Mesenteric fat pad (tissue), 1 donor: Measurements from ENCODE around the gene STT3A. TPM values are rescaled to one million over a fixed set of nuclear protein-coding genes. Genes with fewer than 3 reads are reported as not detected.

Experiments used
- DNase-seq: peaks from one replicate; pipeline ENCODE4 v3.0.0-alpha.2; 2020; ENCODE audit warnings: low spot score
- total RNA-seq: library from RNA; stranded (reverse); fragmentation: NEBNext Ultra II Directional; extraction: Animal tissue kit (Norgen Biotek cat#: 25700); gene quantifications from one replicate; pipeline ENCODE4 v1.2.1, GENCODE V29; 2021
- donor health status: DM: yes; HTN: yes; CAD: no.

Gene STT3A
- total RNA-seq, 1 donor from 2014 or later: 106 TPM

DNA sequence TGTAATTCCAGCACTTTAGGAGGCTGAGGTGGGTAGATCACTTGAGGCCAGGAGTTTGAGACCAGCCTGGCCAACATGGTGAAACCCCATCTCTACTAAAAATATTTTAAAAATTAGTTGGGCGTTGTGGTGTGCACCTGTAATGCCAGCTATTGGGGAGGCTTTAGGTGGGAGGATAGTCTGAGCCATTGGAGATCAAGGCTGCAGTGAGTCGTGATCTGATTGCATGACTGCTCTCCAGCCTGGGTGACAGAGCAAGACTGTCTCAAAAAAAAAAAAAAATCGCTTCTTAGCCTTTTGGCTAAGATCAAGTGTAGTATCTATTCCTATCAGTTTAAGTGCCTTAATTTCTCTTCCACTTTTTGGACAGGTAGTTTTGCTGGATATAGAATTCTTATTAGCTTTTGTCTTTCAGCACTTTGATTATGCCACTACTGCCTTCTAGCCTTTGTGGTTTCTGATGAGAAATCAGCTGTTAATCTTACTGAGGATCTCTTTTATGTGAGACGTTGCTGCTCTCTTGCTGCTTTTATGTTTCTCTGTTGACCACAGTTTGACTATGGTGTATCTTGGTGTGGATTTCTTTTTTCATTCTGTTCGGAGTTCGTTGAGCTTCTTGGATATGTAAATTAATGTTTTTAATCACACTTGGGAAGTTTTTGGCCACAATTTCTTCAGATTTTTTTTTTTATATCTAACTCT lies 57.0 kb downstream of the STT3A start:
- DNase-seq: no peak

DNA sequence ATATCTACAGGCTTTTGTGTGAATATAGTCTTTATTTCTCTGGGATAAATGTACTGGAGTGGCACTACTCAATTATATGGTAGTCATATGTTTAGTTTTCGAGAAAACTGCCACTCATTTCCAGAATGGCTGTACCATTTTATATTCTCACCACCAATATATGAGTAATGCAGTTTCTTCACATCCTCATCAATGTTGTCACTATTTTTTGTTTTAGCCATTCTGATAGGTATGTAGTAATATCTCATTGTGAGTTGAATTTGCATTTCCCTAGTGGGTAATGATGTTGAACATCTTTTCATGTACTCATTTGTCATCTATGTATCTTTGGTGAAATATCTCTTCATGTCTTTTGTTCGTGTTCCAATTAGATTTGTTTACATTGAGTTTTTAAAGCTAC lies 70.0 kb downstream of the STT3A start:
- no peak for DNase-seq

DNA sequence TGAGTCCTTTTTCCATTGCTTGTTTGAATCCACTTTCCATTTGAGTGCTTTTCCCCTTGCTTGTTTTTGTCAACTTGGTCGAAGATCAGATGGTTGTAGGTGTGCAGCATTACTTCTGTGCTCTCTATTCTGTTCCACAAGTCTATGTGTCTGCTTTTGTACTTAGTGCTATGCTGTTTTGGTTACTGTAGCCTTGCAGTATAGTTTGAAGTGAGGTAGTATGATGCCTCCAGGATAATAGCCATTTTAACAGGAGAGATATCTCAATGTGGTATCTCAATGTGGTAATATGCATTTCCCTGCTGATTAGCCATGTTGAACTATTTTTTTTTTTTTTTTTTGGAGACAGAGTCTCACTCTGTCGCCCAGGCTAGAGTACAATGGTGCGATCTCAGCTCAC lies 71.3 kb downstream of the STT3A start:
- DNase-seq: no peak

DNA sequence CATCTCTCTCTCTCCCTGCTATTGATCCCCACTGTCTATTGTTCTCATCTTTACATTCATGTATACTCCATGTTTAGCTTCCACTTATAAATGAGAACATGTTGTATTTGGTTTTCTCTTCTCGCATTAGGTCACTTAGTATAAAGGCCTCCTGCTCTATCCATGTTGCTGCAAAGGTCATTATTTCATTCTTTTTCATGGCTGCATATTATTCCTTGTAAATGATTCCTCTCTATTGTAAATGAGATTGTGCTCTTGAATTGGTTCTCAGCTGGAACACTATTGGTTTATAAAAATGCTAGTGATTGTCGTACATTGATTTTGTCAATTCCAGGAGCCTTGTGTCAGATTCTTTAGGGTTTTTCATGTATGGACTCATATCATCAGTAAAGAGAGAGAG lies 74.5 kb downstream of the STT3A start:
- DNase-seq: no peak

DNA sequence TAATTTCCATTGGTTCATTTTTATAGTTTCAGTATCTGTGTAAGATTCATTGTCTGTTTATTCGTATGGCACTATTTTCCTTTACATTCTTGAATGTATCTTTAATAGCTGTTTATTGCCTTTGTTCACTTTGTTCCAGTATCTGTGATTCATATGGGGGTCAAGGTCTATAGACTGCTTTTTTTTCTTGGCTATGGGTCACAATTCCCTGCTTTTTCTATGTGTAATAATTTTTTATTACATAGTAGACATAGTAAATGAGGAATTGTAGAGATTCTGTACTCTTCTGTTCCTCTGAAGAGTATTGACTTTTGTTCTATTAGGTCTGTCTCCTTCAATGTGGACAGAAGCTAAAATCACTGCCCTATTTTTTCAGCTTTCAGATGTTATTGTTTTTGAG lies 77.5 kb downstream of the STT3A start:
- no peak for DNase-seq

DNA sequence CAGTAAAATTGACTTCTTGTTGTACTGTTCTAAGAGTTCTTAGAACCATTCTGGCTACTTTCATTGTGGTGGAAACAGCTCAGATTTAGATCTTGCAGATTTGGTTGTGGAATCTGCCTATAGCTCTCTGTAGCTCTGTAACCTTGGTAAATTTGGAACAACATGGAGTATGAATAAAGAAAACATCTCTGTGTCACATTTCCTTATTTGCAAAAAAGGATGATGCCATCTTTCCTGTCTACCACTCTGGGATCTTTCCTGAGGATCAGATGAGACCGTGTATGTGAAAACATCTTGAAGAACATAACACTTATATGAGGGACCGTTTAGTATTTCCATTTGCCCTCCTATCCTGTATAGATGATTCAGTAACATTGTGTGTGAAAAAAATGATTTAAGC lies 78.9 kb downstream of the STT3A start:
- no peak for DNase-seq

Other genes starting within 250 kb of the STT3A start
- 17.1 TPM for gene FEZ1, start 96.6 kb upstream of the STT3A start, total RNA-seq
- gene EI24, start 23.4 kb upstream of the STT3A start, total RNA-seq: 71.7 TPM
- 2.2 TPM for gene CHEK1, start 32.3 kb downstream of the STT3A start, total RNA-seq
- gene ACRV1, start 88.0 kb downstream of the STT3A start, total RNA-seq: not detected
- gene PATE1, start 153.4 kb downstream of the STT3A start, total RNA-seq: not detected
- gene PATE2, start 186.0 kb downstream of the STT3A start, total RNA-seq: not detected
- gene PATE3, start 195.3 kb downstream of the STT3A start, total RNA-seq: not detected
- gene PATE4, start 240.5 kb downstream of the STT3A start, total RNA-seq: not detected